ENCODE measurements around the gene EXOSC2. TPM values are rescaled to one million over a fixed set of nuclear protein-coding genes. Genes with fewer than 3 reads are reported as not detected.

EXOSC2 gene
- total RNA-seq, 1 donor from 2014 or later, result 23.0 TPM

- H3K27ac ChIP-seq, result peak overlapping the region; percentile 96
- no peaks in the 10 kb centered on the region for H3K9me3 ChIP-seq
- H3K27me3 ChIP-seq, result no peaks in the 10 kb centered on the region
- H3K36me3 ChIP-seq, result no peaks in the 10 kb centered on the region
- TF ChIP-seq CTCF (IDR thresholded peaks at IDR 0.05), result no peak
- ATAC-seq (peak; percentile 99), DNase-seq (peak; percentile 99)
- intact Hi-C loops (cut with DNase I), result no loop called here
- peaks cover 23% of the 10 kb centered on the region for H3K4me1 ChIP-seq
- H3K4me3 ChIP-seq, result peak overlapping the region; percentile 95
These were observed 19.1 kb downstream of the EXOSC2 start for GRCh38 chr9:130712564-130713285.

DNA sequence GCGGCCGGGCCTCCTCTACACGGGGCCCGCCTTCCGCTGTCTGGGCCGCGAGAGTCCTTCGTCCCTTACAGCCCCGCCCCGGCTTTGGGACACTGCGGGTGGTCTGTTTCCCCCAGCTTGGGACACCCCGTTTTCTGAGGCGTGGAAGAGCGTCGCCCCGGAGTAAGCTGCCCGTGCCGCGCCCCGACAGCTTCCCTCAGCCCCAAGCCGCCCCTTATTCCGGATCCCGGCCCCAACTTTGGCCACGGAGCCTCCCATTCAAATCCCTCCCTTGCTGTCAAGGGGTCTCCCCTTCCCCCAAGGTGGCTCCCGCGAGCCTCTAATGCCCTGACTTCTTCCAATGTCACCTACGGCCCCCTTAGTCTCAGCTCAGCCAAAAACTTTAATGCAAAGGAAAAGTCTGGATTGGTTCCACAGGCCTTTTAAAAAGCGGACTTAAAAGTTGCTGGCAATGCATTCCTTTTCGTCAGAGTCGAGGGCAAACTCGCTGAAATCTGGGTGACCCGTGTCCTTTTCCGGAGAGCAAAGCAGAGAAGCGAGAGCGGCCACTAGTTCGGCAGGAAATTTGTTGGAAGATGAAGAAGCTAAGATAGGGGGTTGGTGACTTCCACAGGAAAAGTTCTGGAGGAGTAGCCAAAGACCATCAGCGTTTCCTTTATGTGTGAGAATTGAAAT lies 19.8 kb downstream of the EXOSC2 start:
- DNase-seq (no peak), ATAC-seq (no peak)
- Histone ChIP-seq H3K36me3 (no peaks in the 10 kb centered on the region), H3K4me1 (peaks cover 25% of the 10 kb centered on the region), H3K27ac (peak overlapping the region; percentile 96), H3K9me3 (no peaks in the 10 kb centered on the region), H3K27me3 (no peaks in the 10 kb centered on the region), H3K4me3 (peak overlapping the region; percentile 95)
- intact Hi-C loops (cut with DNase I), result no loop called here
- TF ChIP-seq CTCF (IDR thresholded peaks at IDR 0.05), result no peak

DNA sequence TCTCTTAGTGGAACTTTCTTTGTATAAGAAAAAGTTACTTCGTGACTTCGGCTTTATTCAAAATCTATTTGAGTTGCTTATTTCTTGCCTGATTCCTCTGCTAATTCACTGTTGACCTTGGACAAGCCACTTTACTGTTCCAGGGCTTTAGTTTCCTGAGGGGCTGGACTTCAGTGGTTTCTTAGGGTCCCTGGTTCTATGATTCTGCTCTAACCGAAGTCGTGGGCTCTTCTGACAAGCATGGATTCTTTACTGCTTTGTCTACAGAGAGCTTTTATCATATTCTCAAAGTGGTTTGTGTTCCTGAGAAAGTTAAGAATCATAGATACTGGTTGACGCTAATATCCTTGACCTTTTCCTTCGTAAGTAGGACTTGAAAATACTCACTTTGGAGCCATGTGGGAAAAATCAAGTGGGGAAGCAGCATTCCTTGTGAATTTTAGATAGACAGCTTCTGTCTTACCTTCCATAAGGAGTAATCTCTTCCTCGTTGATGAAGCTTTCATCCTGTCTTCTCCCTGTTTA lies 21.1 kb downstream of the EXOSC2 start:
- H3K9me3 ChIP-seq, result no peaks in the 10 kb centered on the region
- no peak overlapping the region for H3K27ac ChIP-seq
- no peaks in the 10 kb centered on the region for H3K27me3 ChIP-seq
- TF ChIP-seq CTCF (IDR thresholded peaks at IDR 0.05), result no peak
- peaks cover 26% of the 10 kb centered on the region for H3K4me1 ChIP-seq
- peak overlapping the region; percentile 95 for H3K4me3 ChIP-seq
- DNase-seq (no peak), ATAC-seq (no peak)
- intact Hi-C loops (cut with DNase I), result no loop called here
- H3K36me3 ChIP-seq, result no peaks in the 10 kb centered on the region

DNA sequence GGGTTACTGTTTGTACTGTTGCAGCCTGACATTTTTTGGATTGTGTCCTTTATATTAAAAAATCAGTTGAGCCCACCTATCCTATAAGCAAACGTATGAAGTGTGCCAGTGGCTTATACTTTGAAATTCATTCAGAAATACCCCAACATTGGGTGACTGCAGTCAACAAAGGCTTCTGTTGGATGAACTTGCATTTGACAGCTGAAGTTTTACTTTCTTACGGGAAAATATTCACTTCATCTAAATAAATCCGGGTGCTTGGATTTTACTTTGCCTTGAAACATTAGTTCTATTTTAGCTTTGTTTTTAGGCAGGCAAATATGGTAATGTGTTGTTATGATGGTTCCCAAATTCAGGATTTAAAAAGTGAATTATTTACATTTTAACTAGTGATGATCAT lies 21.7 kb downstream of the EXOSC2 start:
- no peak for DNase-seq
- no peaks in the 10 kb centered on the region for H3K9me3 ChIP-seq
- H3K27me3 ChIP-seq, result no peaks in the 10 kb centered on the region
- peaks cover 26% of the 10 kb centered on the region for H3K4me1 ChIP-seq
- H3K27ac ChIP-seq, result no peak overlapping the region
- no peak for TF ChIP-seq CTCF (IDR thresholded peaks at IDR 0.05)
- intact Hi-C loops (cut with DNase I), result no loop called here
- peak overlapping the region; percentile 95 for H3K4me3 ChIP-seq
- H3K36me3 ChIP-seq, result no peaks in the 10 kb centered on the region
- ATAC-seq, result no peak

- H3K36me3 ChIP-seq, result no peaks in the 10 kb centered on the region
- intact Hi-C loops (cut with DNase I), result no loop called here
These were observed 25.0 kb downstream of the EXOSC2 start for GRCh38 chr9:130718562-130718961.

More at GRCh38 chr9:130718562-130718961, 25.0 kb downstream of the EXOSC2 start:
- ATAC-seq (no peak), DNase-seq (no peak)
- TF ChIP-seq CTCF (IDR thresholded peaks at IDR 0.05), result no peak
- no peaks in the 10 kb centered on the region for H3K27me3 ChIP-seq
- peaks cover 26% of the 10 kb centered on the region for H3K4me1 ChIP-seq
- no peaks in the 10 kb centered on the region for H3K9me3 ChIP-seq
- H3K4me3 ChIP-seq, result no peak overlapping the region
- H3K27ac ChIP-seq, result no peak overlapping the region
